ENCODE data around the gene ANK2.

GRCh38 chr4:113125418-113125817 is 76.0 kb downstream of the ANK2 start:
- no peak for TF ChIP-seq CTCF (IDR thresholded peaks at IDR 0.05)
- TF ChIP-seq EZH2 (IDR thresholded peaks at IDR 0.05): no peak
